ENCODE measurements around the gene ITPKC. TPM values are rescaled to one million over a fixed set of nuclear protein-coding genes. Genes with fewer than 3 reads are reported as not detected.
A peak's percentile ranks its signal among the peaks of the same experiment; 100 is the strongest.

ITPKC gene
- total and polyA plus RNA-seq, 9 of the 15 experiments (the other 6 are each of a cell fraction or from before 2014, with no cell fraction given), result 0.08 to 9.3 (median 5.8) TPM

DNA sequence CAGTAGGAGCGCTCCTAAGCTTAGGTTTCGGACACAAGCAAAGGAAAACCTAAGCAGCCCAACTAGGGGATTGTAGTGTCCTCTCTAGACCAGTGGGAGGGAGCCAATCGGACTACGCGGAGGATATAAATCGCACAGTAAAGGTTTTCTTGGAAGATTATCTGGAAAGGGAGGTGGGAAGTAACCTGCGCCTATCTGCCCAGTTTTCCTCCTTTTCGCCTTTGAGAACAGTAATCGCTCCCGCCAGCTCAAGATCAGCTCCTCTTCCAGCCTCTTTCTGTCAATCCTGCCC lies 60.7 kb downstream of the ITPKC start (continued):
- no peak for TF ChIP-seq FUS (optimal IDR thresholded peaks at IDR 0.05; ENCODE audit: low read depth, low read length)
- TF ChIP-seq CXXC5 (CRISPR knock-in tag; IDR thresholded peaks at IDR 0.05), result no peak
- TF ChIP-seq ZNF212 (CRISPR knock-in tag; IDR thresholded peaks at IDR 0.05), result no peak
- no peak for TF ChIP-seq U2AF2 (optimal IDR thresholded peaks at IDR 0.05; ENCODE audit: low read depth, low read length)
- TF ChIP-seq ZNF696 (CRISPR knock-in tag; conservative IDR thresholded peaks at IDR 0.05), result no peak
- no peak for TF ChIP-seq FOS (IDR thresholded peaks at IDR 0.05; ENCODE audit: extremely low read depth, insufficient read length)
- no peak for TF ChIP-seq CHD4 (IDR thresholded peaks at IDR 0.05; ENCODE audit: insufficient read depth, insufficient replicate concordance, low read depth, low read length, poor library complexity, severe bottlenecking)
- TF ChIP-seq KDM2B (CRISPR knock-in tag; IDR thresholded peaks at IDR 0.05), result no peak
- TF ChIP-seq, protein P1, sequence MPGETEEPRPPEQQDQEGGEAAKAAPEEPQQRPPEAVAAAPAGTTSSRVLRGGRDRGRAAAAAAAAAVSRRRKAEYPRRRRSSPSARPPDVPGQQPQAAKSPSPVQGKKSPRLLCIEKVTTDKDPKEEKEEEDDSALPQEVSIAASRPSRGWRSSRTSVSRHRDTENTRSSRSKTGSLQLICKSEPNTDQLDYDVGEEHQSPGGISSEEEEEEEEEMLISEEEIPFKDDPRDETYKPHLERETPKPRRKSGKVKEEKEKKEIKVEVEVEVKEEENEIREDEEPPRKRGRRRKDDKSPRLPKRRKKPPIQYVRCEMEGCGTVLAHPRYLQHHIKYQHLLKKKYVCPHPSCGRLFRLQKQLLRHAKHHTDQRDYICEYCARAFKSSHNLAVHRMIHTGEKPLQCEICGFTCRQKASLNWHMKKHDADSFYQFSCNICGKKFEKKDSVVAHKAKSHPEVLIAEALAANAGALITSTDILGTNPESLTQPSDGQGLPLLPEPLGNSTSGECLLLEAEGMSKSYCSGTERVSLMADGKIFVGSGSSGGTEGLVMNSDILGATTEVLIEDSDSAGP (CRISPR knock-in tag; IDR thresholded peaks at IDR 0.05), result no peak
- peak; percentile 36; the same call in 1 of the 2 replicates for TF ChIP-seq KAT7 (CRISPR knock-in tag; IDR thresholded peaks at IDR 0.05; ENCODE audit: borderline replicate concordance)
- TF ChIP-seq, protein P2, sequence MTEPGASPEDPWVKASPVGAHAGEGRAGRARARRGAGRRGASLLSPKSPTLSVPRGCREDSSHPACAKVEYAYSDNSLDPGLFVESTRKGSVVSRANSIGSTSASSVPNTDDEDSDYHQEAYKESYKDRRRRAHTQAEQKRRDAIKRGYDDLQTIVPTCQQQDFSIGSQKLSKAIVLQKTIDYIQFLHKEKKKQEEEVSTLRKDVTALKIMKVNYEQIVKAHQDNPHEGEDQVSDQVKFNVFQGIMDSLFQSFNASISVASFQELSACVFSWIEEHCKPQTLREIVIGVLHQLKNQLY (CRISPR knock-in tag; conservative IDR thresholded peaks at IDR 0.05), result no peak
- TF ChIP-seq SMARCB1 (IDR thresholded peaks at IDR 0.05; ENCODE audit: insufficient read length, low read depth), result no peak
- no peak for TF ChIP-seq HNRNPUL1 (IDR thresholded peaks at IDR 0.05; ENCODE audit: low read length)
- no peak for TF ChIP-seq ZNF707 (CRISPR knock-in tag; conservative IDR thresholded peaks at IDR 0.05)
- no peak for TF ChIP-seq ZNF121 (CRISPR knock-in tag; conservative IDR thresholded peaks at IDR 0.05)
- TF ChIP-seq, protein P3, sequence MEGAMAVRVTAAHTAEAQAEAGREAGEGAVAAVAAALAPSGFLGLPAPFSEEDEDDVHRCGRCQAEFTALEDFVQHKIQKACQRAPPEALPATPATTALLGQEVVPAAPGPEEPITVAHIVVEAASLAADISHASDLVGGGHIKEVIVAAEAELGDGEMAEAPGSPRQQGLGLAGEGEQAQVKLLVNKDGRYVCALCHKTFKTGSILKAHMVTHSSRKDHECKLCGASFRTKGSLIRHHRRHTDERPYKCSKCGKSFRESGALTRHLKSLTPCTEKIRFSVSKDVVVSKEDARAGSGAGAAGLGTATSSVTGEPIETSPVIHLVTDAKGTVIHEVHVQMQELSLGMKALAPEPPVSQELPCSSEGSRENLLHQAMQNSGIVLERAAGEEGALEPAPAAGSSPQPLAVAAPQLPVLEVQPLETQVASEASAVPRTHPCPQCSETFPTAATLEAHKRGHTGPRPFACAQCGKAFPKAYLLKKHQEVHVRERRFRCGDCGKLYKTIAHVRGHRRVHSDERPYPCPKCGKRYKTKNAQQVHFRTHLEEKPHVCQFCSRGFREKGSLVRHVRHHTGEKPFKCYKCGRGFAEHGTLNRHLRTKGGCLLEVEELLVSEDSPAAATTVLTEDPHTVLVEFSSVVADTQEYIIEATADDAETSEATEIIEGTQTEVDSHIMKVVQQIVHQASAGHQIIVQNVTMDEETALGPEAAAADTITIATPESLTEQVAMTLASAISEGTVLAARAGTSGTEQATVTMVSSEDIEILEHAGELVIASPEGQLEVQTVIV (CRISPR knock-in tag; IDR thresholded peaks at IDR 0.05; ENCODE audit: borderline replicate concordance), result no peak
- no peak for TF ChIP-seq ZNF584 (CRISPR knock-in tag; IDR thresholded peaks at IDR 0.05; ENCODE audit: low read depth)
- TF ChIP-seq MYBL2 (IDR thresholded peaks at IDR 0.05; ENCODE audit: low read depth), result no peak
- TF ChIP-seq MYBL2 (CRISPR knock-in tag; IDR thresholded peaks at IDR 0.05; ENCODE audit: borderline replicate concordance), result no peak
- no peak for TF ChIP-seq PHB (CRISPR knock-in tag; IDR thresholded peaks at IDR 0.05)
- TF ChIP-seq TAF7 (tag; IDR thresholded peaks at IDR 0.05), result no peak
- no peak for TF ChIP-seq ZNF589 (CRISPR knock-in tag; IDR thresholded peaks at IDR 0.05; ENCODE audit: low read depth)
- TF ChIP-seq CHD1 (IDR thresholded peaks at IDR 0.05; ENCODE audit: low read length), result peak; percentile 66
- no peak for TF ChIP-seq TCF7 (IDR thresholded peaks at IDR 0.05; ENCODE audit: borderline replicate concordance)
- TF ChIP-seq ASH1L (IDR thresholded peaks at IDR 0.05; ENCODE audit: borderline replicate concordance, low read depth, partially characterized antibody), result no peak
- no peak for TF ChIP-seq SRSF1 (IDR thresholded peaks at IDR 0.05; ENCODE audit: low read depth, low read length)
- TF ChIP-seq HMG20A (CRISPR knock-in tag; conservative IDR thresholded peaks at IDR 0.05), result no peak
- no peak for TF ChIP-seq FOXJ2 (tag; IDR thresholded peaks at IDR 0.05)
